ENCODE results near the gene EMID1.

GRCh38 chr22:29308791-29309262 is 103.1 kb downstream of the EMID1 start:
- TF ChIP-seq MAX (CRISPR knock-in tag; IDR thresholded peaks at IDR 0.05) (no peak), E2F1 (CRISPR knock-in tag; IDR thresholded peaks at IDR 0.05) (no peak), CTCF (IDR thresholded peaks at IDR 0.05) (no peak), FOXK1 (CRISPR knock-in tag; IDR thresholded peaks at IDR 0.05) (no peak), CBFB (CRISPR knock-in tag; IDR thresholded peaks at IDR 0.05; ENCODE audit: low read depth) (no peak), JUN (CRISPR knock-in tag; IDR thresholded peaks at IDR 0.05) (no peak), MYBL2 (CRISPR knock-in tag; IDR thresholded peaks at IDR 0.05) (no peak)

All from WTC11 (cell line).